ENCODE measurements around the gene DLAT.
A peak's percentile ranks its signal among the peaks of the same experiment; 100 is the strongest.

DLAT gene

DNA sequence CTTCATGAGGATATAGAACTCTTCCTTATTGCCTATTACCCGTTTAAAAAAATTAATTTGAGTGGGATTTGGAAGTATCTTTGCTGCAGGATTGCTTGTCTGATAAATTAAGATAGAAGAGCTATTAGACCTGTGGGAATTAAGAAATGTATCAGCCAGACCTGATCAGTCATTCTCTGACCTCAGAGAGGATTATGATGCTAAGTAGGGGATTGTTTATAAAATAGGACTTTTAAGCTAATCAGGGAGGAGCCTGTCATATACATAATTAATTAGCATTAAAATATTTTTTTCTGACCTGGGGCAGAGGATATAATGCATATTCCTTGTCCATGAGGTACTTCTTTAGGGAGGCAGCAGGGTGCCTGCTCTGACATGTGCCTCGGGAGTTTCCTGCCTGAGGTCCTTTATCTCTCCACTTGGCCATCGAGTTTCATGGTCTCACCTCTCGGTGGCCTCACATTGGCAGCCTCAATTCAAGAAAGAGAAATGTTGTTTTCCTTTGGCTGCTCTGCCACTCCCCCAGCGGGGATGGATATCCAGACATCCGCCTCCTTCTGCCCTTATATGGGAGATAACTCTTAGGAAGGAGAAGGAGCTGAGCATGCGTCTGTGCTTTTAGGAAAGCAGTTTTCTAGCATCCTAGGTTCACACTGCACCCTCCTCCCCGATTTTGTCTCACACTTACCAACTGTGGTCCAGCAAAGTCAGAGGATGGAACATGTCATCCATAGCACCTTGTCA lies 47.0 kb upstream of the DLAT start:
- peak overlapping the region; percentile 96 for H3K4me2 ChIP-seq (ENCODE audit: low read length)
- no peaks in the 10 kb centered on the region for H3K36me3 ChIP-seq (ENCODE audit: control insufficient read depth in 1 of 2, insufficient read depth in 2 of 2, low read length in 2 of 2)
- H3K4me1 ChIP-seq (ENCODE audit: control insufficient read depth in 1 of 2, insufficient read depth in 2 of 2, low read length in 2 of 2): peaks cover 7 to 17% of the 10 kb centered on the region in 2 experiments
- no peak overlapping the region for H2BK12ac ChIP-seq (ENCODE audit: low read length)
- H3K79me2 ChIP-seq (ENCODE audit: control insufficient read depth, insufficient read depth, low read length, poor library complexity): peaks cover 2% of the 10 kb centered on the region
- H4K8ac ChIP-seq (ENCODE audit: low read depth, low read length): no peak overlapping the region
- no peak overlapping the region for H3K18ac ChIP-seq (ENCODE audit: low read length)
- H3K9ac ChIP-seq (ENCODE audit: low read length): no peak overlapping the region
- H4K91ac ChIP-seq (ENCODE audit: low read depth, low read length): no peak overlapping the region
- H3K79me1 ChIP-seq (ENCODE audit: low read length): peaks cover 6% of the 10 kb centered on the region
- no peak overlapping the region for H3K23ac ChIP-seq (ENCODE audit: low read length)
- no peak overlapping the region for H3K4me3 ChIP-seq (ENCODE audit: low read depth, low read length)
- H3K27me3 ChIP-seq (ENCODE audit: insufficient read depth, low read length): peaks cover 2% of the 10 kb centered on the region
- no peak overlapping the region for H2AFZ ChIP-seq (ENCODE audit: insufficient read depth, low read length, poor library complexity)
- H2AK5ac ChIP-seq (ENCODE audit: low read length): no peak overlapping the region
- no peak overlapping the region for H2BK120ac ChIP-seq (ENCODE audit: insufficient read depth, low read length, poor library complexity)
- no peak overlapping the region for H3K27ac ChIP-seq (ENCODE audit: low read depth, low read length)
- peak; percentile 54 to 74 for DNase-seq
- no peak overlapping the region for H3K14ac ChIP-seq (ENCODE audit: low read length)
- no peak overlapping the region for H2BK5ac ChIP-seq (ENCODE audit: low read depth, low read length, poor library complexity)
- no peak overlapping the region for H4K12ac ChIP-seq (ENCODE audit: low read depth, low read length)
- H3K9me3 ChIP-seq (ENCODE audit: insufficient read depth, low read depth, low read length): no peaks in the 10 kb centered on the region
- no peak overlapping the region for H3K4ac ChIP-seq (ENCODE audit: low read depth, low read length)
- no CpG with 5 or more reads among the region's 8 CpGs for WGBS (ENCODE audit: extremely low coverage, insufficient coverage, insufficient read length)

DNA sequence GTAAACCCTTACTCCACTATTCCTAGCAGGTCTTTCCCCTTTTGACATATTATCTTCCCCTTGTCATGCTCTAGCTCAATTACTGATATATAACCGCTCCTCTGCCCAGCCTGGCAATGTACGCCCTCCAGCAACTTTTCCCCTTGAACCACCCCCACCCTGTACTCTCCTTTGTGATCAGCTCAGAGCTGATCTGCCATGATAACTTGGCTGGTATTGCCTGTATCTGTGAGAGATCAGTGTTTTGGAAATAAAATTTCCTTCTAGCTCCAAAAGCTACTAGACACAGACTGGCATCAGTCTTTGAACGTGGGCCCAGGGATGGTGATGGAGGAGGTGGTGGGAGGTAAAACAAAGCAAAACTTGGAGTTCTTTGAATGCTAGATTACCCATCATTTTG lies 45.1 kb upstream of the DLAT start:
- H3K23ac ChIP-seq (ENCODE audit: low read length): no peak overlapping the region
- H3K79me2 ChIP-seq (ENCODE audit: control insufficient read depth, insufficient read depth, low read length, poor library complexity): peaks cover 2% of the 10 kb centered on the region
- no peak overlapping the region for H3K4ac ChIP-seq (ENCODE audit: low read depth, low read length)
- H4K12ac ChIP-seq (ENCODE audit: low read depth, low read length): no peak overlapping the region
- H3K4me2 ChIP-seq (ENCODE audit: low read length): no peak overlapping the region
- H3K4me3 ChIP-seq (ENCODE audit: low read depth, low read length): no peak overlapping the region
- H2BK5ac ChIP-seq (ENCODE audit: low read depth, low read length, poor library complexity): no peak overlapping the region
- H3K27me3 ChIP-seq (ENCODE audit: insufficient read depth, low read length): peaks cover 2% of the 10 kb centered on the region
- no peak overlapping the region for H3K18ac ChIP-seq (ENCODE audit: low read length)
- no peak overlapping the region for H2BK12ac ChIP-seq (ENCODE audit: low read length)
- H2AFZ ChIP-seq (ENCODE audit: insufficient read depth, low read length, poor library complexity): no peak overlapping the region
- no peak overlapping the region for H3K14ac ChIP-seq (ENCODE audit: low read length)
- DNase-seq: no peak
- peaks cover 7 to 14% of the 10 kb centered on the region in 2 experiments for H3K4me1 ChIP-seq (ENCODE audit: control insufficient read depth in 1 of 2, insufficient read depth in 2 of 2, low read length in 2 of 2)
- H2BK120ac ChIP-seq (ENCODE audit: insufficient read depth, low read length, poor library complexity): no peak overlapping the region
- no peaks in the 10 kb centered on the region for H3K36me3 ChIP-seq (ENCODE audit: control insufficient read depth in 1 of 2, insufficient read depth in 2 of 2, low read length in 2 of 2)
- WGBS (ENCODE audit: extremely low coverage, insufficient coverage, insufficient read length): no CpG with 5 or more reads among the region's 3 CpGs
- no peak overlapping the region for H3K27ac ChIP-seq (ENCODE audit: low read depth, low read length)
- H4K8ac ChIP-seq (ENCODE audit: low read depth, low read length): no peak overlapping the region
- no peak overlapping the region for H4K91ac ChIP-seq (ENCODE audit: low read depth, low read length)
- no peak overlapping the region for H2AK5ac ChIP-seq (ENCODE audit: low read length)
- no peak overlapping the region for H3K9ac ChIP-seq (ENCODE audit: low read length)
- peaks cover 6% of the 10 kb centered on the region for H3K79me1 ChIP-seq (ENCODE audit: low read length)
- H3K9me3 ChIP-seq (ENCODE audit: insufficient read depth, low read depth, low read length): no peaks in the 10 kb centered on the region

DNA sequence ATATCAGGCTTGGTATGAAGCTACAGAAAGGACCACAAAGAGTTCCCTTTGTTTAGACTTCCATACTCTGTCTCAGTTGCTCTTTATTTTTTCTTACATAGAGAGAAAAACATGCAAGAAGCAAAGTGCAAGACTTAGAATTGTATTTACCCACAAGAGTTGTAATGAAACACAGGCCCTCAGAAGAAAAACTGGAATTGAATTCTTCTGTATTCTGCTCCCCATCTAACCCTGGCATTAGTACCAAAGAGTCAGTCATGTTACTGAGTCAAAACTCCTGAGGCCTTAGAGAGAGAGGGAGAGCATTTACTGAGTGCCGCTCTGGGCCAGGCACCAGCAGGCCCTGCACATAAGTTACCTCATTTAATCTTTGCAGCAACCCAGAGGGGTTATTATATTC lies 43.9 kb upstream of the DLAT start:
- Histone ChIP-seq H3K4me1 (ENCODE audit: control insufficient read depth in 1 of 2, insufficient read depth in 2 of 2, low read length in 2 of 2) (peaks cover 7 to 14% of the 10 kb centered on the region in 2 experiments), H3K36me3 (ENCODE audit: control insufficient read depth in 1 of 2, insufficient read depth in 2 of 2, low read length in 2 of 2) (no peaks in the 10 kb centered on the region), H3K23ac (ENCODE audit: low read length) (no peak overlapping the region), H3K18ac (ENCODE audit: low read length) (no peak overlapping the region), H2BK5ac (ENCODE audit: low read depth, low read length, poor library complexity) (no peak overlapping the region), H3K79me2 (ENCODE audit: control insufficient read depth, insufficient read depth, low read length, poor library complexity) (peaks cover 2% of the 10 kb centered on the region), H3K27me3 (ENCODE audit: insufficient read depth, low read length) (peaks cover 2% of the 10 kb centered on the region), H3K4me3 (ENCODE audit: low read depth, low read length) (no peak overlapping the region), H3K27ac (ENCODE audit: low read depth, low read length) (no peak overlapping the region), H2BK120ac (ENCODE audit: insufficient read depth, low read length, poor library complexity) (no peak overlapping the region), H4K12ac (ENCODE audit: low read depth, low read length) (no peak overlapping the region), H2AFZ (ENCODE audit: insufficient read depth, low read length, poor library complexity) (no peak overlapping the region), H3K14ac (ENCODE audit: low read length) (no peak overlapping the region), H2BK12ac (ENCODE audit: low read length) (no peak overlapping the region), H3K9ac (ENCODE audit: low read length) (no peak overlapping the region), H3K4ac (ENCODE audit: low read depth, low read length) (no peak overlapping the region), H2AK5ac (ENCODE audit: low read length) (no peak overlapping the region), H4K8ac (ENCODE audit: low read depth, low read length) (no peak overlapping the region), H3K4me2 (ENCODE audit: low read length) (no peak overlapping the region), H3K9me3 (ENCODE audit: insufficient read depth, low read depth, low read length) (no peaks in the 10 kb centered on the region), H4K91ac (ENCODE audit: low read depth, low read length) (no peak overlapping the region), H3K79me1 (ENCODE audit: low read length) (peaks cover 6% of the 10 kb centered on the region)
- DNase-seq: no peak
- WGBS (ENCODE audit: extremely low coverage, insufficient coverage, insufficient read length): no CpG with 5 or more reads among the region's 1 CpG

DNA sequence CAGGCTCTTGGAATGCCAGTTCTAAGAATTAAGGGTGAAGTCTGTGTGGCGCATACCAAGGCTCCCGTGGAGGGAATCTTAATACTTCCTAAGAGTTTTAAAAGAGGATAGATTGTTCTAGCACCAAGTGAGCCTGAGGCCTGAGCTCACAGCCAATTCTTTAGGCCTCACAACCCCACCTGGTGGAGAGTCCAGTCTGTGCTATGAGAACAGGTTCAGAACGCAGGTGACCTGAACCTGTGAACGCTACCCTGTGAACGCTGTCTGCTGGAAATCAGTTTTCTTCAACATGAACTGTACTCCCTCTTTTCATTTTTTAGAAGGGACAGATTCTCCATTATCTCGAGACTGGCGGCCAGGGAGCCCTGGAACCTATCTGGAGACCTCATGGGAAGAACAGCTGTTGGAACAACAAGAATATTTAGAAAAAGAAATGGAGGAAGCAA lies 43.2 kb upstream of the DLAT start:
- no peak overlapping the region for H3K4me3 ChIP-seq (ENCODE audit: low read depth, low read length)
- H3K23ac ChIP-seq (ENCODE audit: low read length): no peak overlapping the region
- H2BK5ac ChIP-seq (ENCODE audit: low read depth, low read length, poor library complexity): no peak overlapping the region
- H3K4ac ChIP-seq (ENCODE audit: low read depth, low read length): no peak overlapping the region
- H4K12ac ChIP-seq (ENCODE audit: low read depth, low read length): no peak overlapping the region
- H3K79me1 ChIP-seq (ENCODE audit: low read length): peaks cover 6% of the 10 kb centered on the region
- DNase-seq: peak; percentile 80 to 82
- no peak overlapping the region for H2AK5ac ChIP-seq (ENCODE audit: low read length)
- no peak overlapping the region for H3K9ac ChIP-seq (ENCODE audit: low read length)
- H2AFZ ChIP-seq (ENCODE audit: insufficient read depth, low read length, poor library complexity): peak overlapping the region; percentile 59
- no peaks in the 10 kb centered on the region for H3K36me3 ChIP-seq (ENCODE audit: control insufficient read depth in 1 of 2, insufficient read depth in 2 of 2, low read length in 2 of 2)
- no peaks in the 10 kb centered on the region for H3K9me3 ChIP-seq (ENCODE audit: insufficient read depth, low read depth, low read length)
- peaks cover 2% of the 10 kb centered on the region for H3K79me2 ChIP-seq (ENCODE audit: control insufficient read depth, insufficient read depth, low read length, poor library complexity)
- H2BK12ac ChIP-seq (ENCODE audit: low read length): no peak overlapping the region
- H3K4me1 ChIP-seq (ENCODE audit: control insufficient read depth in 1 of 2, insufficient read depth in 2 of 2, low read length in 2 of 2): peaks cover 7 to 11% of the 10 kb centered on the region in 2 experiments
- H3K4me2 ChIP-seq (ENCODE audit: low read length): peak overlapping the region; percentile 27
- no peak overlapping the region for H4K91ac ChIP-seq (ENCODE audit: low read depth, low read length)
- no peak overlapping the region for H3K18ac ChIP-seq (ENCODE audit: low read length)
- H3K27me3 ChIP-seq (ENCODE audit: insufficient read depth, low read length): peaks cover 2% of the 10 kb centered on the region
- no peak overlapping the region for H4K8ac ChIP-seq (ENCODE audit: low read depth, low read length)
- no peak overlapping the region for H2BK120ac ChIP-seq (ENCODE audit: insufficient read depth, low read length, poor library complexity)
- H3K27ac ChIP-seq (ENCODE audit: low read depth, low read length): no peak overlapping the region
- no peak overlapping the region for H3K14ac ChIP-seq (ENCODE audit: low read length)
- WGBS (ENCODE audit: extremely low coverage, insufficient coverage, insufficient read length): no CpG with 5 or more reads among the region's 7 CpGs
